Left ventricle myocardium inferior (tissue), 1 donor: Measurements from ENCODE around the gene GEMIN5. TPM values are rescaled to one million over a fixed set of nuclear protein-coding genes. Genes with fewer than 3 reads are reported as not detected.

Experiments
- DNase-seq: peaks from one replicate; pipeline ENCODE4 v3.0.0-alpha.2; 2020
- H3K27ac ChIP-seq: fragments of 200-600 bp; replicated peaks from 2 replicates; pipeline ENCODE4 v1.8.0; 2021
- H3K27me3 ChIP-seq: fragments of 200-600 bp; 2 replicates; pipeline ENCODE4 v1.8.0; 2021; ENCODE audit warnings: low read depth
- H3K36me3 ChIP-seq: fragments of 200-600 bp; 2 replicates; pipeline ENCODE4 v1.8.0; 2021
- H3K4me1 ChIP-seq: fragments of 200-600 bp; 2 replicates; pipeline ENCODE4 v1.8.0; 2021
- H3K4me3 ChIP-seq: fragments of 200-600 bp; 2 replicates; pipeline ENCODE4 v1.8.0; 2021; ENCODE audit warnings: mild to moderate bottlenecking, moderate library complexity
- H3K9me3 ChIP-seq: fragments of 200-600 bp; replicated peaks from 2 replicates; pipeline ENCODE4 v1.8.0; 2021
- intact Hi-C: fragments of 100-400 bp; cut with micrococcal nuclease; formaldehyde crosslinking; loops from one replicate; pipeline ENCODE4 v1.11.0; 2022
- total RNA-seq: library from RNA; stranded (reverse); fragmentation: NEBNext Ultra II Directional; extraction: Animal tissue kit (Norgen Biotek cat#: 25700); gene quantifications from one replicate; pipeline ENCODE4 v1.2.1, GENCODE V29; 2021
- TF ChIP-seq, protein P1 (sequence below): fragments of 200-600 bp; IDR thresholded peaks from 2 replicates; pipeline ENCODE4 v1.8.0; 2021; ENCODE audit warnings: antibody characterized with exemption, mild to moderate bottlenecking, borderline replicate concordance
- donor health status: DM: no; HTN: yes; CAD: no; lungs with severe emphysema.

The GEMIN5 gene
- total RNA-seq, 1 donor from 2014 or later, result 14.0 TPM

GRCh38 chr5:154972476-154973080, 34.6 kb upstream of the GEMIN5 start:
- Histone ChIP-seq H3K36me3 (peaks cover 17% of the 10 kb centered on the region), H3K27me3 (no peaks in the 10 kb centered on the region), H3K9me3 (no peaks in the 10 kb centered on the region), H3K4me1 (peaks cover 8% of the 10 kb centered on the region), H3K27ac (peak overlapping the region; percentile 35), H3K4me3 (no peak overlapping the region)
- TF ChIP-seq, protein P1, sequence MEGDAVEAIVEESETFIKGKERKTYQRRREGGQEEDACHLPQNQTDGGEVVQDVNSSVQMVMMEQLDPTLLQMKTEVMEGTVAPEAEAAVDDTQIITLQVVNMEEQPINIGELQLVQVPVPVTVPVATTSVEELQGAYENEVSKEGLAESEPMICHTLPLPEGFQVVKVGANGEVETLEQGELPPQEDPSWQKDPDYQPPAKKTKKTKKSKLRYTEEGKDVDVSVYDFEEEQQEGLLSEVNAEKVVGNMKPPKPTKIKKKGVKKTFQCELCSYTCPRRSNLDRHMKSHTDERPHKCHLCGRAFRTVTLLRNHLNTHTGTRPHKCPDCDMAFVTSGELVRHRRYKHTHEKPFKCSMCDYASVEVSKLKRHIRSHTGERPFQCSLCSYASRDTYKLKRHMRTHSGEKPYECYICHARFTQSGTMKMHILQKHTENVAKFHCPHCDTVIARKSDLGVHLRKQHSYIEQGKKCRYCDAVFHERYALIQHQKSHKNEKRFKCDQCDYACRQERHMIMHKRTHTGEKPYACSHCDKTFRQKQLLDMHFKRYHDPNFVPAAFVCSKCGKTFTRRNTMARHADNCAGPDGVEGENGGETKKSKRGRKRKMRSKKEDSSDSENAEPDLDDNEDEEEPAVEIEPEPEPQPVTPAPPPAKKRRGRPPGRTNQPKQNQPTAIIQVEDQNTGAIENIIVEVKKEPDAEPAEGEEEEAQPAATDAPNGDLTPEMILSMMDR, result peak; percentile 73
- intact Hi-C loops, result no loop called here
- DNase-seq, result no peak

- Histone ChIP-seq H3K27me3 (no peaks in the 10 kb centered on the region), H3K9me3 (no peaks in the 10 kb centered on the region), H3K4me1 (peaks cover 19% of the 10 kb centered on the region), H3K27ac (no peak overlapping the region), H3K4me3 (no peak overlapping the region), H3K36me3 (peaks cover 28% of the 10 kb centered on the region)
- intact Hi-C loops, result no loop called here
- no peak for DNase-seq
- TF ChIP-seq, protein P1, result no peak
These were observed 33.5 kb upstream of the GEMIN5 start for GRCh38 chr5:154971501-154971900.

DNA sequence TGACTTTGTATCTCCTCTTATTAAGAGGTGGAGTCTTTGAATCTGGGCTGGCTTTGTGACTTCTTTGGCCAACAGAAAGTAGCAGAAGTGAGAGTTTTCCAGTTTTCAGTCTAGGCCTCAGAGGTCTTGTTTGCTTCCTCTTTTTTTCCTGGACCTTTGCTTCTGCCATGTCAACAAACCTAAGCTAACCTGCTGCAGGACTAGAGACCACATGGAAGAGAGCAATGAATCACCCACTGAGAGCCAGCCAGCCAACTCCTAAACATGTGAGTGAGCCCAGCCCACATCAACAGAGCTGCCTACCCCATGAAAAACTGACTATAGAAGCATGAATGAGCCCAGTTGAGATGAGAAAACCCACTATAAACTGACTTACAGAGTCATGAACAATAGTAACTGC, 32.7 kb upstream of the GEMIN5 start:
- intact Hi-C loops, result no loop called here
- peaks cover 26% of the 10 kb centered on the region for H3K4me1 ChIP-seq
- no peak for DNase-seq
- H3K4me3 ChIP-seq, result no peak overlapping the region
- H3K9me3 ChIP-seq, result no peaks in the 10 kb centered on the region
- H3K36me3 ChIP-seq, result peaks cover 32% of the 10 kb centered on the region
- TF ChIP-seq, protein P1, result no peak
- H3K27me3 ChIP-seq, result no peaks in the 10 kb centered on the region
- H3K27ac ChIP-seq, result no peak overlapping the region

GRCh38 chr5:154968953-154969352, 30.9 kb upstream of the GEMIN5 start:
- intact Hi-C loops, result no loop called here
- peaks cover 41% of the 10 kb centered on the region for H3K4me1 ChIP-seq
- no peak for DNase-seq
- H3K36me3 ChIP-seq, result peaks cover 32% of the 10 kb centered on the region
- H3K9me3 ChIP-seq, result no peaks in the 10 kb centered on the region
- no peaks in the 10 kb centered on the region for H3K27me3 ChIP-seq
- H3K4me3 ChIP-seq, result no peak overlapping the region
- no peak overlapping the region for H3K27ac ChIP-seq
- TF ChIP-seq, protein P1, result no peak

GRCh38 chr5:154967421-154968024, 29.5 kb upstream of the GEMIN5 start:
- no peaks in the 10 kb centered on the region for H3K9me3 ChIP-seq
- no peak overlapping the region for H3K4me3 ChIP-seq
- no peaks in the 10 kb centered on the region for H3K27me3 ChIP-seq
- TF ChIP-seq, protein P1, result peak; percentile 66
- H3K27ac ChIP-seq, result peak overlapping the region; percentile 72
- peaks cover 37% of the 10 kb centered on the region for H3K36me3 ChIP-seq
- no peak for DNase-seq
- H3K4me1 ChIP-seq, result peaks cover 41% of the 10 kb centered on the region
- intact Hi-C loops, result no loop called here
